ENCODE measurements around the gene LMO7.

DNA sequence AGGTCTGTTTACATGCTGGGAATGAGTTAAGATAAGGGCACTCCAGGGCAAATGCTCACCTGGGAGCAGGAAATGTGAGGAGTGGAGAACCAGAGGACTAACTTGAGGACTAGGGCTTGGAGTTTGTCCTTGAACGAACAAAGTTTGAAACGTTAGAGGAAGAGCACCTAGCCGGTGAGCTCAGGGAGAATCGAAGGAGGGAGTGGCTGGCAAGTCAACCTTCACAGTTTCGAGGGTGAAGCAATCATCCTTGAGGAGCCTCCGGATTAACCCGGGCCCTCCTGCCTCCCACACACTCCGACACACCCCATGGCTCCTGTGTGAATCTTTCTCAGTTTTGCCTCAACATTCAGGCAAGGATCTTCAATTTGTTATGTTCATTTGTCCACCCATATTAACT, 58.6 kb downstream of the LMO7 start:
- TF ChIP-seq, protein P1, sequence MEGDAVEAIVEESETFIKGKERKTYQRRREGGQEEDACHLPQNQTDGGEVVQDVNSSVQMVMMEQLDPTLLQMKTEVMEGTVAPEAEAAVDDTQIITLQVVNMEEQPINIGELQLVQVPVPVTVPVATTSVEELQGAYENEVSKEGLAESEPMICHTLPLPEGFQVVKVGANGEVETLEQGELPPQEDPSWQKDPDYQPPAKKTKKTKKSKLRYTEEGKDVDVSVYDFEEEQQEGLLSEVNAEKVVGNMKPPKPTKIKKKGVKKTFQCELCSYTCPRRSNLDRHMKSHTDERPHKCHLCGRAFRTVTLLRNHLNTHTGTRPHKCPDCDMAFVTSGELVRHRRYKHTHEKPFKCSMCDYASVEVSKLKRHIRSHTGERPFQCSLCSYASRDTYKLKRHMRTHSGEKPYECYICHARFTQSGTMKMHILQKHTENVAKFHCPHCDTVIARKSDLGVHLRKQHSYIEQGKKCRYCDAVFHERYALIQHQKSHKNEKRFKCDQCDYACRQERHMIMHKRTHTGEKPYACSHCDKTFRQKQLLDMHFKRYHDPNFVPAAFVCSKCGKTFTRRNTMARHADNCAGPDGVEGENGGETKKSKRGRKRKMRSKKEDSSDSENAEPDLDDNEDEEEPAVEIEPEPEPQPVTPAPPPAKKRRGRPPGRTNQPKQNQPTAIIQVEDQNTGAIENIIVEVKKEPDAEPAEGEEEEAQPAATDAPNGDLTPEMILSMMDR (IDR thresholded peaks at IDR 0.05; ENCODE audit: low read length) = no peak
- no peak for TF ChIP-seq EZH2 (IDR thresholded peaks at IDR 0.05; ENCODE audit: borderline replicate concordance, low read length)
